COLO668 (cell line): ENCODE measurements around the gene ACSM3.
"Not testable (repeated sequence)": the region's sequence is repeated elsewhere in the genome, so short reads cannot be mapped to it uniquely, and the experiment has no call there.

ENCODE experiments used
- DNase-seq: peaks from one replicate; lab custom pipeline; 2025; ENCODE audit not compliant: unreplicated experiment; lab: John Stamatoyannopoulos, UW

The ACSM3 gene

DNA sequence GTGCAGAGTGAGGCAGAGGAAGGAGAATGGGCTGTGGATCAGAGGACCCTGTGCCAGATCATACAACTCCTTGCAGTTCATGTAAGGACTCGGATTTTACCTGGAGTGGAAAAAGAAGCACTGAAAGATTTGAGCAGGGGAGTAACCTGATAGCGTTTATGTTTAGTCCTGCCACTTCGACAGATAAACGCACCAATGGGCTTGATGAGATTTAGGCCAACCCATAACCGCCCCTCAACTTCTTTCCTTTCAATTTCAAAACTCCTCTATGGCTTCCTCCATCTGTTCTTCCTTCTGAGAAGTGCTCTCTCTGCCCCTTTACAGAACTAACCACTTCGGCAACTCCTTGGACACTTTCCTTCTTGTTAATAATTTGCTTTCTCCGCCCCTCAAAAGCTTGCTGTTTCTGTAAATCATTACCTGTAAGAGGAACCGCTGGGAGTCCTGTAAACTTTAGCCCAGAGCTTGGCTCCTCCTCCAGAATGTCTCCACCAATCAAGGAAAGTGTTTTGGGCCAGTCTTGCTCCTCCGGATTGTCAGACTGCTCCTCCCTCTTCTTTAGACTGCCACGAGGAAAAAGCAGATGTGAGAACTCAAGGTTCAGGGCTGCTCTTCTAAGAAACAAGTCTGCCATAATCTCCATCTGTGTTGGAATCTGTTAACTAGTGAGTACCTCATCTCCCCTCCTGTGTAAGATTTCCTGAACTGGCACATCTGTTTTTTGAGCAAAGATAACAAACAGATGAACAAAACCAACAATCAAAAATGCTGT lies at the start of gene ACSM3:
Gene ACSM3, plus strand, starts transcription at position 554 of the 772 bp plus-strand sequence. CDS start 6,021 bp downstream, outside the sequence.
- DNase-seq: no peak

GRCh38 chr16:20717718-20718117 lies 46.1 kb upstream of the ACSM3 start:
- not testable (repeated sequence) for DNase-seq

DNA sequence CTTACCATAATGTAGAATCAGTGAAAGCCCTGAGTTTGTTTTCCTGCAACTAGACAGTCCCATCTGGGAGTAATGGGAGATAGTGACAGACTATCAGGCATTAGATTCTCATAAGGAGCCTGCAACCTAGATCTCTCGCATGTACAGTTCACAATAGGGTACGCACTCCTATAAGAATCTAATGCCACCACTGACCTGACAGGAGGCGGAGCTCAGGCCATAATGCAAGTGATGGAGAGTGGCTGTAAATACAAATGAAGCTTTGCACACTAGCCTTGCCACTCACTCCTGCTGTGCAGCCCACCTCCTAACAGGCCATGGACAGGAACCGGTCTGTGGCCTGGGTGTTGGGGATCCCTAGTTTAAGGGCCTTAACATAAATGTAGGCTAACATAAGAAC lies 43.6 kb upstream of the ACSM3 start:
- DNase-seq: no peak

GRCh38 chr16:20726661-20727060 lies 37.2 kb upstream of the ACSM3 start:
- no peak for DNase-seq

DNA sequence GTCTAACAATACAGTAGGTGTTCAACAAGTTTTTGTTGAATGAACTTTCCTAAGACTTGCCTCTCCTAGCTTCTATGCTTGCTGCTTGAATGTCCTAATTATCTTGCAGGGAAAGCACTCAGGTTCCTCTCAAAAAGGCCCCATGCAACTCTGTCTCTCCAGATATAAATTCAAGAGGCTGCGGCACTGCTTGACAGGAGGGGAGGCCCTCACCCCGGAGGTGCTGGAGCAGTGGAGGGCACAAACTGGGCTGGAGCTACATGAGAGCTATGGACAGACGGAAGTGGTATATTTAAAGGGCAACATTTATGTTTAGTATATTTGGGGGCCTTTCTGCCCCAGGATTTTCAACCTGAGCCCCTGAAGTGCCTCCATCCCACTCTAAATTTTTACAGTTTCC lies 36.6 kb upstream of the ACSM3 start:
- no peak for DNase-seq

DNA sequence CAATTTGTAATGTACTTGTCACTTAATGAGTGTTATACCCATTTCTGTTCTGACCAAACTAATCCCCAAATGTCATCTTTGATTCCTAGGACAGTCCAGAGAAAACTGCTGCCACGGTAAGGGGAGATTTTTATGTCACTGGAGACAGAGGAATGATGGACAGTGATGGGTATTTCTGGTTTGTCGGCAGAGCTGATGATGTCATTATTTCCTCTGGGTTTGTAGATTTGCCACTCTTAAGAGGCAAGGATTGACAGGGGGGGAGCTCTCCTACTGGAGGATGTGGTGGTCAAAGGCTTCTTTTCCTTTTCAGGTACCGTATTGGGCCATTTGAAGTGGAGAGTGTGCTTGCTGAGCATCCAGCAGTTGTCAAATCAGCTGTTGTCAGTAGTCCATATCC lies 34.7 kb upstream of the ACSM3 start:
- no peak for DNase-seq

DNA sequence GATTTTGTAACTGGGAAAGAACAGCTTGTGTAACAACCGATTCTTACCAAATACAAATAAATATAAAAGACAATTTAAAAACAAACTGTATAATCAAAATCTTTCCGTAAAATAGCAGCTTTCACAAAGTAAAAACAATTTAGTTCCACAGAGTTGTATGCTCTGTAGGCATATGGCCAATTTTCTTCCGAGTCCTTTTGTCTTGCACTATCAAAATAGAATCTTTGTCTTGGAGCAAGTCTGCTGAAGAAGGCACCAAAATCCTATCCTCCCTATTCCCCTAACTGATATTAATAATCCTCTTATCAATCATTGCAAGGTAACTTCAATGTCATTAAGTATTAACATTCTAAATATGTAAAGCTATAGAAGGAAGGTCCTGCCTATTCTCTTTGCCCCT lies 29.8 kb upstream of the ACSM3 start:
- no peak for DNase-seq

- DNase-seq: no peak
Observed at GRCh38 chr16:20734782-20735181, 29.0 kb upstream of the ACSM3 start.

GRCh38 chr16:20735490-20735889 lies 28.3 kb upstream of the ACSM3 start:
- no peak for DNase-seq

- no peak for DNase-seq
Observed at GRCh38 chr16:20740007-20740883, 23.6 kb upstream of the ACSM3 start.

GRCh38 chr16:20740901-20741521 lies 22.8 kb upstream of the ACSM3 start:
- DNase-seq: peak; percentile 87

- DNase-seq: peak; percentile 96
Observed at GRCh38 chr16:20741554-20742285, 22.1 kb upstream of the ACSM3 start, which contains the start of gene THUMPD1. Gene THUMPD1, minus strand, starts transcription at chr16:20741818. Its CDS starts 79 bp downstream, at chr16:20741739.

- no peak for DNase-seq
Observed at GRCh38 chr16:20743591-20743990, 20.2 kb upstream of the ACSM3 start.

- no peak for DNase-seq
Observed at GRCh38 chr16:20744922-20745440, 18.8 kb upstream of the ACSM3 start.

- DNase-seq: no peak
Observed at GRCh38 chr16:20746461-20746860, 17.4 kb upstream of the ACSM3 start.

- no peak for DNase-seq
Observed at GRCh38 chr16:20747030-20747816, 16.6 kb upstream of the ACSM3 start.

DNA sequence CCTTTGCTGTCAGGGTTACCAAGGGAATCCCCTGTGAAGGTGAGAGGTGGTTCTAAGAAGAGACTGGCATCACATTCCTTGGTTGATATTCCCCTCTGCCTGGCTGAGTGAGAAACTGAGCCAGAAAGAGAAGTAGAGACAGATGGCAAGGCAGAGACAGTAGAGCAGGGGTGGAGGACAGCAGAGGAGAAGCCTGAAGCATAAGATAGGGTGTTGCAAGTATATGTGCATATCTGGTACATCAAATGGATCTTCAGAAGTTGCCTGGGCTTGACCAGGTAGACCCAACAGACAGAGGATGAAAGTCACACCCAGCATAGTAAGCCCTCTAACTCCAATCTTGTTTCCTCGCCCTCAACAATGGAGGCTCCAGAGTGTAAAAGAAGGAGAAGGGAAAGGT lies 14.3 kb upstream of the ACSM3 start:
- DNase-seq: no peak

DNA sequence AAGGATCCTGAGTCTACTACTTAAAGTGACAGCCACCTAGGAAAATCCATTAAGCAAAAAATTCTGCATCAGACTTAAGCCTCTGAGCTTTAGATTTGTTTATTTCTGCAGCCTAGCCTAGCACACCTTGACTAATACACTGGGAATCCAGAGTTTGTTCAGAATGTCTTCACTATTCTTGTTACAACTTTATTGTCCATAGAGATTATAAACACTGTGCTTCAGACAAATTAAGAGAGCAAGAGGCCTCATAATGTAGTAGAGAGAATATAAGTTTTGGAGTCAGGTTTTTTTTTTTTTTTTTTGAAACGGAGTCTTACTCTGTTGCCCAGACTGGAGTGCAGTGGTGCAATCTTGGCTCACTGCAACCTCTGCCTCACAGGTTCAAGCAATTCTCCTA lies 13.3 kb upstream of the ACSM3 start:
- no peak for DNase-seq

DNA sequence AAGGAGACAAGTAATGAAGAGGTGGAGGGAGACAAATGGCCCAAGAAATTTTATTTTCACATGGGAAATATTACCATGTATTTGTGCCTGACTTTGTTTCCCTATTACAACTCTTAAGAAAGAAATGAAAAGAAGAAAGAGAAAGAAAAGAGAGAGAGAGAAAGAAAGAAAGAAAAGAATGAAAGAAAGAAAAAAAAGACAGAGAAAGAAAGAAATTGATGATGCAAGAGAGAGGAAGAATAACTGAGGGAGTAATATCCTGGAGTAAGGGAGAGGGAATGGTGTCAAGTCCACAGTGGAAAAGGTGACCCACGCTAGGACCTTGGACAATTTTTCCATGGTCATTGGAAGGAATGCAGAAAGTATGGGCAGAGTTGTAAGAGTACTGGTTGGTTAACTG lies 10.1 kb upstream of the ACSM3 start:
- DNase-seq: no peak

GRCh38 chr16:20755238-20755637 lies 8.6 kb upstream of the ACSM3 start:
- no peak for DNase-seq
